NCI-H82 (cell line): ENCODE measurements around the gene ZMAT3.
A peak's percentile ranks its signal among the peaks of the same experiment; 100 is the strongest.

ENCODE experiments used
- DNase-seq: peaks from one replicate; lab custom pipeline; 2025; lab: John Stamatoyannopoulos, UW

The ZMAT3 gene

DNA sequence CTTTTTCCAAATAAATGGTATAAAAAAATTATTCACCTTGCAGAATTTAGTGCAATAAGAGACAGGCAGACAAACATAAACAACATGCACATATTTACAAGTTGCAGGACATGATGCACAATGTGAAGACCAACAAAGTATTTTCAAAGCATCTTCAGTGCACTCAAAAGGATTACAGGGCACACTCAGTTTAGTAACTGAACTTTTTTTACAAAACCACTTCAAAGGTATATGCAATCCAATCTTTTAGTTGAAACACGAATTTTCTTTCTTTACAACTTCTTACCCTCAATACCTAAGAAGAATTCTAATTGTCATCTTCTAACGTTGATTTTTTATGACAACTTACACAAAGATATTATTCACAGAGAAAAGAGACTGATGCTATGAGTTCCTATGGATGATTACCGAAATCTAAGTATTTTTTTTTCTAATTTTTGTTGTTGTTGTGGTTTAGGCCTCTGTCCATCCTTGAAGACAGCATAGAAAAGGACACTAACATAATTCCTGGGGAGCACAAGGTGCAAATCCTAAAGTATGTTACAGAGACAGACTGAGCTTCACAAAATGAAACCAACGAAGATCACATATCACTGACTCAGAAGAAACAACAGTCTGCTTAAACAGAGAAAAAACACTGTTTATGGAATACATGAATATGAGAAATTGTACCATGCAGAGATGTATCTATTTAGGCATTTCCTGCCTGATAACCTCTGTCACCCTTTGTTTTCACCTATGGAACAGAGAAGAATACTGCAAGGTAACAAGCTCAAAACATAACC is 50.3 kb downstream of the ZMAT3 start:
- no peak for DNase-seq

DNA sequence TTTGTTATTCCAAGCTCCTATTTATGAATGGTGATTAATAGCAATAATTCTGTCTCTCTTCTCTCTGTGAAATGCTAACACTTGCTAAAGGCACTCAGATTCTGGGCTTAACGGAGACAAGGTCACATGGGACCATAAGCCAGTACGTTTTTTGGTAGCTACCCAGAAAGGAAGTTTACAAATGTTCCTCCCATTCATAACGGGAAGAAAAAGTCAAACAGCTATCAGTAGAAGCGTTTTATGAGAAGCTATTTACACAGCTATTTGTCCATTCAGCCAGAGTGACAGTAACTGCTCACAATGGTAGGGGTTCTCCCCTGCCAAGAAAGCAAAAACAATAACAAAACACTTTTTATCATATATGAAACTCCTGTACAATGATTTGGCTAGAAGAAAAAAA is 51.5 kb downstream of the ZMAT3 start:
- no peak for DNase-seq

DNA sequence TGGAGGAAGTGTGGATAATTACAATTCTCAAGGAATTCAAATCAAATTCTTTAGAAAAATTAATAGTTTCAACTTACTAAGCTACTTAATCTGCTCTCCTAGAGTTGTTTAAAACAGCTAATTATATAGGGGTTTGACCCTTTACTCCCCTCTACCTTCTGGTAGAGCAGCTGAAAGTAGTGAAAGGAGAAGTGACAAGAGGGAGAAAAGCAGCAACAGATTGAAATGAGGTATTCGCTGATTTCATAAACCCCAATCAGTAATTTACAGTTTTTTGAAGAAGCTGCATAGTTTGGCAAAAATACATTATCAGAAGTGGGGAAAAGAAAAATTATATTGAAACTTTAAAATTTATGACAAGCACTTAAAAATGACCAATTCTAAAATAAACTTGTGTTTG is 52.8 kb downstream of the ZMAT3 start:
- DNase-seq: no peak

DNA sequence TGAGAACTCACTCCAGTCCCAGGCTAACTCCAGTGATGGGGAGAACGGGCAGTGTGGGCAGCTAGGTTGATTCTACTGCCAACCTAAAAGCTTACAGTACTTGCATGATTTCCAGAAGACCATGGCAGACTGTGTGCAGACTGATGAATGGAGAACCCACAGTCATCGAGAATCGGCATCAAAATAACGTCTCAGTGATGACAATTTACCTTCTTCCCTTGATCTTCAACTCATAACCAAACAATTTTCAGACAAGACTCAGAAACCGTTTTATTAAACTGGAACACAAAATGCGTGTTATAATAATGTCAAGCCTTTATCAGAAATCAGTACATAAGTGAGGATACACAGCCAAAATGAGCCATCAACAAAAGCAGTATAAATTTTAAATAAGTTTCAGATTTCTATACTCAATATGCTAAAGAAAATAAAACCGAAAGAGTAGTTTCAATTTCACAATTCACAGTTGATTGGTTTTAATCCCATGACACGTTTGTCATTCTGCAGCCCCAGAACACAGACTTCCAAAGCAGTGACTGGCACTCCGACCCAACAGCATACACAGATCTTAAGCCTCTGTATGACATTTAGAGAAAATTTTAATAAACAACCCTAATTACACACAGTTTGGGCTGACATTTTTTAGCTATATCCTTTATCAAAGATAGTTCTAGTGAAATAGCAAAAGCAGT is 54.5 kb downstream of the ZMAT3 start:
- DNase-seq: no peak

DNA sequence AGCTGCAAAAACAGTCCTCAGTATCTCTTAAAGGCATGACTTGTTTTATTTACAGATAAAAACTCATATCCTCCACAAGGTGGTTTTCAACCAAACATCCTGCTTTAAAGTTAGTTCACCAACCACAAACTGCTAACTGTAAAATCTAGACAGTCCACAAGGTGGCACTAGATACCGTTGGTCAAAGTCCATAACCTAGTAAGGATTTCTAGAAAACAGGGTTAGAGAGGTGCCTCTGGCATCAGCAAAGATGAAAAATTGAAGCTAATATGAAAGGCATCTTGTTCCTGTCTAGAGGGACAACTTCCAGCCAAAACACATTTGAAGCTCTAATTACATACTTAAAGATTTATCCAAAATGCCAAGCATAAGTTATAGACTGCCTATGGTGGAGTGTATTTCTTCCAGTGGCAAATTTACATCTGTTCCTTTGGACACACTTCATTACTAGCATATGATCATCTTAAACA is 56.0 kb downstream of the ZMAT3 start:
- DNase-seq: peak; percentile 82

DNA sequence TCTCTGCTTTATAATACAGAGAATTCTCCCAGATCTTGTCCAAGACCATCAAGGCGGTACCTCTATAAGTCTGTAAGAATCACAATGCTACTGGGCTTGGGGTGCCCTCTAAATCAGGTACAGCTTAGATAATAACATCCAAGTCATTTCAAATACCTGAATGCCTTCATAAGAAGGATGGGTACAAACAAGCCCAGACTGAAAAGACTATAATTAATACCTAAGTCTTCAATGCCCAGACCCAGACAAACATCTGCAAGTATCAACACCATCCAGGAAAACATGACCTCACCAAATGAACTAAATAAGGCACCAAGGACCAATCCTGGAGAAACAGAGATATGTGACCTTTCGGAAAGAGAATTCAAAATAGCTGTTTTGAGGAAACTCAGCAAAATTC is 65.9 kb downstream of the ZMAT3 start:
- DNase-seq: no peak

DNA sequence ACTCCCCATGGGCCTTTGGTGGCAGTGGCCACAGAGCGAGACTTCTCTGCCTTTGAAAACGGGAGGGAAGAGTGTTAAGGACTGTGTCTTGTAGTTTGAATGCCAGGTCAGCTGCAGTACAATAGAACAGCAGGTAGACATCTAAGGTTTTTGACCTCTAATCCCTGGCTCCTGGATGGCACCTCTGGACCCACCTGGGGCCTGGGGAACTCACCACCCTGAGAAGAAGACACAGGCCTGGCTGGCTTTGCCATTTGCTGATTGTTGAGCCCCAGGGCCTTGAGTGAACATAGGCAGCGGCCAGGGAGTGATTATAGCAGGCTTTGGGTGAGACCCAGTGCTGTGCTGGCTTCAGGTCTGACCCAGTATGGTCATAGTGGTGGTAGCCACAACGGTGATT is 66.4 kb downstream of the ZMAT3 start:
- DNase-seq: no peak

DNA sequence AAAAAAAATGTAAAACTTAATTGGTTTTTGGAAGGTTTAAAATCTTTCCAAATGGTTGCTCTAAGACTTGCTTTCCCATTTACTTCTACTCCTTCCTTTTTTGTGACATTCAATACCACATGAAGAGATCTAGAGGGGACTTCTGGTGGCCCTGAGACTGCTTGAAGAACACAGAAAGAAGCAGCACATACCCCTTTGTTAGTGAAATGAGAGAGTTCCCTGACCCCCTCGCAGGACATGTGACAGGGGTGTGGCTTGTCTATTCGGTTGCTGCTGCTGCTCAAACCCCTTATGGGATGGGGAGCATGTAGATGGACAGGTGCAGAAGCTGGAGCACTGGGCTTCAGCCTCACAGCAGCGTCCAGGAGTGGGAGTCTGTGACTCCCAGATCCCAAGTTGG is 71.0 kb downstream of the ZMAT3 start:
- no peak for DNase-seq

DNA sequence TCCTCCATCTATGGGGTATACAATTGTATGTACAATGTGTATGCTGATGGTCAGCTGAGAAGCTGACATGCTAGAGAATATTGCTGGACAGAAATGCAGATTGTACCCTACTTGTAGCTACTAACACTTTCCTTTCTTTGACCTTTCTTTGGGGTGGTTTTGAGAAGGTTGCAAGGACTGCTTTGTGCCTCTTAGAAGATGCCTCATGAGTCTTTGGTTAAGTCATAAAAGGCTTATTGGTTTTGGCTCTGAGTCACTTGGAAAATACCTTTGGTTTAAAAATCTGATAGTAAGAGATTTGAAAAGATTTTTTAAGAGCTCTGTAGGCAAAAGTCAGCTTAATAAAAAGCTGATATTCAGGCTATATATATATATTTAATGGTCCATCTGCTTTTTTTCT is 71.5 kb downstream of the ZMAT3 start:
- DNase-seq: no peak

DNA sequence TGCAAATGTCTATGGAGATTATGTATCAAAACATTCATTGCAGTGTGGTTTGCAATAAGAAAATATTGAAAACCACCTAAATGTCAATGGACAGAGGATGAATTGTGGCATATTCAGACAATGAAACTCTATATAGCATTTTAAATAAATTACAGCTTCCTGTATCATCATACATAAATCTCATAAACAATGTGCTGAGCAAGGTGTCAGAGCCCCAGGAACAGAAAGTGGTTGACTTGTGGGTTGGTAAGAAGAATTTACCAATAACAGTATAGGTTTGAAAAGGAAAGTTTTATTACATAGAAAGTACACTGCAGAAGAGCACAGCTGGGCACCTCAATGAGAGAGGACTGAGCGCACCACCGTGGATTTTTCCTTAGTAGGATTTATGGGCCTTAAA is 75.2 kb downstream of the ZMAT3 start:
- no peak for DNase-seq

DNA sequence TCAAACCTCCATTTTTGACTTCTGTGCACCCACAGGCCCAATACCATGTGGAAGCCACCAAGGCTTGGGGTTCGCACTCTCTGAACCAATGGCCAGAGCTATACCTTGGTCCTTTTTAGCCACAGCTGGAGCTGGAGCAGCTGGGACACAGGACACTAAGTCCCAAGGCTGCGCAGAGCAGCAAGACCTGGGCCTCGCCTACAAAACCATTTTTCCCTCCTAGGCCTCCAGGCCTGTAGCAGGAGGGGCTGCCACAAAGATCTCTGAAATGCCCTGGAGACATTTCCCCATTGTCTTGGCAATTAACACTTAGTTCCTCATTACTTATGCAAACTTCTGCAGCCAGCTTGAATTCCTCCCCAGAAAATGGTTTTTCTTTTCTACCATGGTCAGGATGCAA is 81.3 kb downstream of the ZMAT3 start:
- DNase-seq: no peak

DNA sequence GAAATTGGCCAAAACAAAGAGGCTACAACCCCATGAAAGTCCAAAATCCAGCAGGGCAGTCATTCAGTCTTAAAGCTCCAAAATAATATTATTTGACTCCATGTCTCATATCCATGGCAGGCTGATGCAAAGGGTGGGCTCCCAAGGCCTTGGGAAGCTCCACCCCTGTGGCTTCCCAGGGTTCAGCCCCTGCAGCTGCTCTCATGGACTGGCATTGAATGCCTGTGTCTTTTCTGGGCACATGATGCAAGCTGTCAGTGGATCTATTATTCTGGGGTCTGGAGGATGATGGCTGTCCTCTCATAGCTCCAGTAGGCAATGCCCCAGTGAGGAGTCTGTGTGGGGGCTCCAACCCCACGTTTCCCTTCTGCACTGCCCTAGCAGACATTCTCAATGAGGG is 81.8 kb downstream of the ZMAT3 start:
- DNase-seq: no peak

DNA sequence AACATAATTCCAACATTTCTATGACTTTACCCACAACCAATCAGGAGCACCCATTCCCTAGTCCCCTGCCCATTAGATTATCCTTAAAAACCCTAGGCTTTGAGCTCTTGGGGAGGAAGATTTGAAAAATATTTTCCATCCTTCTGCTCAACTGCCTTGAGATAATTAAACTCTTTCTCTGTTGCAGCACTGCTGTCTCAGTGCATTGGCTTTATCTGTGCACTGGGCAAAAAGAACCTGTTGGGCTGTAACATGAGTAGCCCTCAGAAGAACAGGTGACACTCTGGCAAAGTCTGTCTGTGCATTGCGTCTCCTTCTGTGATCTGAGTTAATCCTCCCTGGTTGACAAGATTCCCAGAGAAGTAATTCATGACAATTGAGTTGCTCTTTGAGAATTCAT is 83.9 kb downstream of the ZMAT3 start:
- no peak for DNase-seq

DNA sequence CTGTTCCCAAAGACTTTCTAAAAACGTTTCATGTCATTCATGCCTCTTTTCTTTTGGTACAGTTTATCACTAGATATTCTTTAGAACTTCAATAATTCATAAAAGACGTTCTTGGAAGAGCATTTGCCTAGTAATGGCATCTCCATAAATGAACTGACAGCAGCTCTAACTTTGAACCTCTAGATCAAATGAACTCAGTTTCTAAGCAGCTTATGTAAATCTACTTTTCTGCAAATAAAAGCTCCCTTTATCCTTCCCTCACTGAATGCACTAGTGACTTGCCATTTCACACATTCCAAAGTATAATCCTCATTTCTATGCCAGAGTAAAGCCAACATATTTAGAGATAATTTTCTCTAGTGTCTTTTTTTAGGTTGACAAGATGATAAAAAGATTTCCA is 85.2 kb downstream of the ZMAT3 start:
- peak; percentile 60 for DNase-seq

DNA sequence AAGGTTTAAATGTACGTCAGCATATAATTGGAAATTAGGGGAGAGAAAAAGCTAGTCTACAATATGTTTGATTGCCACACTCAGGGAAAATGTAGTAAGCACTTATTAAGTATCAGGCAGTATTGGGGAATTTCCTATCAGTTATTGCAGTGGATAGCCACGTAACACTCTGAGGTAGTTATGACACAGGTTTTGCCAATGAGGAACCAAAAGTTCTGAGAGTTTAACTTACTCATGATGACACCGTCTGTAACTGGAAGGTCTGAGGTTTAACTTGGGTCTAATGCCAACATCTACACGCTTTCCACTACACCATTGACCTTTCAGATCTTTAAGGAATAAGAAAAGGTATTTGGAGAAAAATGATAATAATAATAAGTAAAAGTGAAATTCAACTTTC is 89.5 kb downstream of the ZMAT3 start:
- DNase-seq: no peak

DNA sequence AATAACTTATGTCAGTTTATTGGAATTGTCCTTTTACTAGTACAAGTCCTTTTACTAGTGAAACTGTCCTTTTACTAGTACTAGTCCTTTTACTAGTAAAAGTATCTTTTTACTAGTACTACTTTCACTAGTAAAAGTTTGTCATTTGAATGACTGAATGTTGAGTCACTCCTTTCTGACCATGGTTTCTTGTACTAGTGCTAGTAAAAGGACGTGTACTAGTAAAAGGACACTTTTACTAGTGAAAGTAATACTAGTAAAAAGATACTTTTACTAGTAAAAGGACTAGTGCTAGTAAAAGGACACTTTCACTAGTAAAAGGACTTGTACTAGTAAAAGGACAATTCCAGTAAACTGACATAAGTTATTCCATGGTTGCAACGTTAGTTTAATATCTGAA is 96.3 kb downstream of the ZMAT3 start:
- no peak for DNase-seq

DNA sequence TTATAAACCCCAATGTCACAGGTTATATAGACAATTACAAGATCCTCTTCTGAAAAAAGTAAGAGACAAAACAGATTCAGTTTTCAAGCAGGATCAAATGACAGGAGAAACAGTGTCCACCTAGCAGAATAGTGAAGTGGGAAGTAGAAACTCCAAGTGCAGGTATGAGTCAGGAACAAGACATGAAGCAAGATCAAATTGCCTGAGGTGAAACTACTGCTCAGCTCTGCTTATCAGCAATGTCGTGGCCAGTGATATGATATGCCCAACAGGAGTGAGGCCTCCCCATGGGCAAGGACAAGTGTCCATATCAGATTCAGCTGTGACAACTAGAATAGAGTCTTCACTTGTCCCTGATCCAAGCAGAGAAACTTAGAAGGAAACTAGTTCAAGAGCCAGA is 100.0 kb downstream of the ZMAT3 start:
- no peak for DNase-seq

DNA sequence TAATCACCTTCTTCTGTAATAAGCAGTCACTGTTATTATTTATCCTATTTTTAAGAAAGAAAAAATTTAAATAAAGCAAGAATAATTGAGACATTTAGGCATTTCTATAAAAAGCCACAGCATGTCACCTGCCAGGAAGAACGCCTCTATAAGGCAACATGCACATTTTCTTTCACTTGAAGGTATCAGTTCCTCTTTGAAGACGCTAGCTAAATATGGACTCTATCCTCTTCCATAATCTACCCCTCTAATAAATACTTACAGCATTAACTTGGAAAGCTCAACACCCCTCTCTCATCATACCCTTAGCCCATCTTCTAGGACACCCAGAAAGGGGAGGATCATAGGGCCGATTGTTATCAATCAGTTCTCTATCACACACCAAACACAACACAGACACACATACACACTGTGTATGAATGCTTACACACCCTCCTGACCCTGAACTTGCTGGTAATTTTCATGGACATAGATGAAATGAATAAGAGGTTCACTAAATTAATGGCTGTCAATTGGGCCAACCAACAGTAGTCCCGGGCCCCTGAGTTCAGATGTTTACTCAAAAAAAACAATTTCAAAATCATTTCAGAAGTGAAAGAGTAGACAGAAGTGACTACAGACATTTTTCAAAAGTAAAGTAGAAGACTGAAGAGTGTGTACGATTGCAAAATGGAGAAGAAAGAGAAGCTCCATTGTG is 102.5 kb downstream of the ZMAT3 start:
- DNase-seq: no peak
